SK-N-SH (cell line): ENCODE measurements around the gene MPPE1.

ENCODE experiments used
- CHD2 ChIP-seq: fragments of 150-350 bp; IDR thresholded peaks from 2 replicates; pipeline ENCODE4 v1.6.1; 2018; ENCODE audit warnings: low read length; ENCODE audit not compliant: partially characterized antibody
- CTCF ChIP-seq: fragments of 200-600 bp; sonication (generic); IDR thresholded peaks from 2 replicates; pipeline ENCODE4 v1.6.1; 2017; ENCODE audit warnings: antibody characterized with exemption, mild to moderate bottlenecking, moderate library complexity
- ELF1 ChIP-seq: IDR thresholded peaks from 2 replicates; pipeline ENCODE4 v1.4.0; 2012
- FOSL2 ChIP-seq: IDR thresholded peaks from 2 replicates; pipeline ENCODE4 v1.4.0; 2012; ENCODE audit warnings: low read depth, mild to moderate bottlenecking, moderate library complexity, borderline replicate concordance
- POLR2AphosphoS5 ChIP-seq: IDR thresholded peaks from 2 replicates; pipeline ENCODE4 v1.6.1; 2012; ENCODE audit warnings: low read depth, low read length
- RFX5 ChIP-seq: IDR thresholded peaks from 2 replicates; pipeline ENCODE4 v1.6.1; 2012; ENCODE audit warnings: mild to moderate bottlenecking, improper control_type of control experiment, low read length
- SIN3A ChIP-seq: IDR thresholded peaks from 2 replicates; pipeline ENCODE4 v1.6.1; 2012; ENCODE audit warnings: low read depth, mild to moderate bottlenecking, low read length, moderate library complexity, borderline replicate concordance
- SMC3 ChIP-seq: IDR thresholded peaks from 2 replicates; pipeline ENCODE4 v1.6.1; 2012; ENCODE audit warnings: low read depth, low read length, improper control_type of control experiment
- TAF1 ChIP-seq: IDR thresholded peaks from 2 replicates; pipeline ENCODE4 v1.6.1; 2012; ENCODE audit warnings: low read depth, mild to moderate bottlenecking, low read length, moderate library complexity, borderline replicate concordance
- TCF12 ChIP-seq: IDR thresholded peaks from 2 replicates; pipeline ENCODE4 v1.4.0; 2012
- USF2 ChIP-seq: fragments of 150-350 bp; IDR thresholded peaks from 2 replicates; pipeline ENCODE4 v1.6.1; 2017; ENCODE audit warnings: antibody characterized with exemption, low read length, low read depth, borderline replicate concordance
- TF ChIP-seq, protein P1 (sequence below): IDR thresholded peaks from 2 replicates; pipeline ENCODE4 v1.6.1; 2012; ENCODE audit warnings: mild to moderate bottlenecking, low read depth, low read length, moderate library complexity
- TF ChIP-seq, protein P2 (sequence below): IDR thresholded peaks from 2 replicates; pipeline ENCODE4 v1.4.0; 2012; ENCODE audit warnings: low read depth, borderline replicate concordance
- TF ChIP-seq, protein P3 (sequence below): IDR thresholded peaks from 2 replicates; pipeline ENCODE4 v1.4.0; 2012; ENCODE audit warnings: low read depth, borderline replicate concordance

- TF ChIP-seq ELF1: no peak
- no peak for TF ChIP-seq POLR2AphosphoS5
- TF ChIP-seq CTCF: no peak
- TF ChIP-seq SMC3: no peak
- TF ChIP-seq RFX5: no peak
- TF ChIP-seq, protein P1, sequence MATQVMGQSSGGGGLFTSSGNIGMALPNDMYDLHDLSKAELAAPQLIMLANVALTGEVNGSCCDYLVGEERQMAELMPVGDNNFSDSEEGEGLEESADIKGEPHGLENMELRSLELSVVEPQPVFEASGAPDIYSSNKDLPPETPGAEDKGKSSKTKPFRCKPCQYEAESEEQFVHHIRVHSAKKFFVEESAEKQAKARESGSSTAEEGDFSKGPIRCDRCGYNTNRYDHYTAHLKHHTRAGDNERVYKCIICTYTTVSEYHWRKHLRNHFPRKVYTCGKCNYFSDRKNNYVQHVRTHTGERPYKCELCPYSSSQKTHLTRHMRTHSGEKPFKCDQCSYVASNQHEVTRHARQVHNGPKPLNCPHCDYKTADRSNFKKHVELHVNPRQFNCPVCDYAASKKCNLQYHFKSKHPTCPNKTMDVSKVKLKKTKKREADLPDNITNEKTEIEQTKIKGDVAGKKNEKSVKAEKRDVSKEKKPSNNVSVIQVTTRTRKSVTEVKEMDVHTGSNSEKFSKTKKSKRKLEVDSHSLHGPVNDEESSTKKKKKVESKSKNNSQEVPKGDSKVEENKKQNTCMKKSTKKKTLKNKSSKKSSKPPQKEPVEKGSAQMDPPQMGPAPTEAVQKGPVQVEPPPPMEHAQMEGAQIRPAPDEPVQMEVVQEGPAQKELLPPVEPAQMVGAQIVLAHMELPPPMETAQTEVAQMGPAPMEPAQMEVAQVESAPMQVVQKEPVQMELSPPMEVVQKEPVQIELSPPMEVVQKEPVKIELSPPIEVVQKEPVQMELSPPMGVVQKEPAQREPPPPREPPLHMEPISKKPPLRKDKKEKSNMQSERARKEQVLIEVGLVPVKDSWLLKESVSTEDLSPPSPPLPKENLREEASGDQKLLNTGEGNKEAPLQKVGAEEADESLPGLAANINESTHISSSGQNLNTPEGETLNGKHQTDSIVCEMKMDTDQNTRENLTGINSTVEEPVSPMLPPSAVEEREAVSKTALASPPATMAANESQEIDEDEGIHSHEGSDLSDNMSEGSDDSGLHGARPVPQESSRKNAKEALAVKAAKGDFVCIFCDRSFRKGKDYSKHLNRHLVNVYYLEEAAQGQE: no peak
- TF ChIP-seq TAF1: no peak
- TF ChIP-seq SIN3A: no peak
- TF ChIP-seq, protein P2, sequence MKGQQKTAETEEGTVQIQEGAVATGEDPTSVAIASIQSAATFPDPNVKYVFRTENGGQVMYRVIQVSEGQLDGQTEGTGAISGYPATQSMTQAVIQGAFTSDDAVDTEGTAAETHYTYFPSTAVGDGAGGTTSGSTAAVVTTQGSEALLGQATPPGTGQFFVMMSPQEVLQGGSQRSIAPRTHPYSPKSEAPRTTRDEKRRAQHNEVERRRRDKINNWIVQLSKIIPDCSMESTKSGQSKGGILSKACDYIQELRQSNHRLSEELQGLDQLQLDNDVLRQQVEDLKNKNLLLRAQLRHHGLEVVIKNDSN: no peak
- no peak for TF ChIP-seq FOSL2
- no peak for TF ChIP-seq USF2
- TF ChIP-seq, protein P3, sequence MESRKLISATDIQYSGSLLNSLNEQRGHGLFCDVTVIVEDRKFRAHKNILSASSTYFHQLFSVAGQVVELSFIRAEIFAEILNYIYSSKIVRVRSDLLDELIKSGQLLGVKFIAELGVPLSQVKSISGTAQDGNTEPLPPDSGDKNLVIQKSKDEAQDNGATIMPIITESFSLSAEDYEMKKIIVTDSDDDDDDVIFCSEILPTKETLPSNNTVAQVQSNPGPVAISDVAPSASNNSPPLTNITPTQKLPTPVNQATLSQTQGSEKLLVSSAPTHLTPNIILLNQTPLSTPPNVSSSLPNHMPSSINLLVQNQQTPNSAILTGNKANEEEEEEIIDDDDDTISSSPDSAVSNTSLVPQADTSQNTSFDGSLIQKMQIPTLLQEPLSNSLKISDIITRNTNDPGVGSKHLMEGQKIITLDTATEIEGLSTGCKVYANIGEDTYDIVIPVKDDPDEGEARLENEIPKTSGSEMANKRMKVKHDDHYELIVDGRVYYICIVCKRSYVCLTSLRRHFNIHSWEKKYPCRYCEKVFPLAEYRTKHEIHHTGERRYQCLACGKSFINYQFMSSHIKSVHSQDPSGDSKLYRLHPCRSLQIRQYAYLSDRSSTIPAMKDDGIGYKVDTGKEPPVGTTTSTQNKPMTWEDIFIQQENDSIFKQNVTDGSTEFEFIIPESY: no peak
- TF ChIP-seq TCF12: no peak
- no peak for TF ChIP-seq CHD2
Measured at GRCh38 chr18:11851806-11852337, 56.2 kb downstream of the MPPE1 start.
